WTC11 (cell line): ENCODE measurements around the gene DUSP3. TPM values are rescaled to one million over a fixed set of nuclear protein-coding genes. Genes with fewer than 3 reads are reported as not detected.

ENCODE experiments used
- total RNA-seq: library from RNA; stranded (reverse); gene quantifications from 3 replicates; pipeline ENCODE4 v1.2.3, GENCODE V29; 2021

Gene DUSP3
- total RNA-seq, 1 experiment from 2014 or later: 31.5 TPM

Other genes with a start within 250 kb of the DUSP3 start
- gene ETV4, start 232.6 kb downstream of the DUSP3 start, total RNA-seq: 147 to 195 TPM (median 147 TPM) in 3 replicates
- 0.16 TPM in 1 of 3 replicates, not detected in the others for gene MEOX1, start 117.1 kb downstream of the DUSP3 start, total RNA-seq
- gene SOST, start 20.2 kb downstream of the DUSP3 start, total RNA-seq: 0.07 to 0.25 TPM in 2 of 3 replicates, not detected in the other
- 0.09 to 0.14 TPM (median 0.13 TPM) in 3 replicates for gene CFAP97D1, start 1.5 kb upstream of the DUSP3 start, total RNA-seq
- 9.2 to 11.3 TPM (median 10.3 TPM) in 3 replicates for gene MPP3, start 54.2 kb upstream of the DUSP3 start, total RNA-seq
- gene CD300LG, start 68.2 kb upstream of the DUSP3 start, total RNA-seq: not detected in 3 replicates
- gene MPP2, start 128.6 kb upstream of the DUSP3 start, total RNA-seq: 29.3 to 31.4 TPM (median 29.9 TPM) in 3 replicates
- not detected in 3 replicates for gene PPY, start 163.5 kb upstream of the DUSP3 start, total RNA-seq
- gene PYY, start 175.0 kb upstream of the DUSP3 start, total RNA-seq: 0.72 to 1.1 TPM (median 0.94 TPM) in 3 replicates
- gene NAGS, start 225.6 kb upstream of the DUSP3 start, total RNA-seq: 6.1 to 8.6 TPM (median 7.6 TPM) in 3 replicates
- gene TMEM101, start 236.0 kb upstream of the DUSP3 start, total RNA-seq: 32.1 to 36.3 TPM (median 32.7 TPM) in 3 replicates